ENCODE results near the gene GJA4.

DNA sequence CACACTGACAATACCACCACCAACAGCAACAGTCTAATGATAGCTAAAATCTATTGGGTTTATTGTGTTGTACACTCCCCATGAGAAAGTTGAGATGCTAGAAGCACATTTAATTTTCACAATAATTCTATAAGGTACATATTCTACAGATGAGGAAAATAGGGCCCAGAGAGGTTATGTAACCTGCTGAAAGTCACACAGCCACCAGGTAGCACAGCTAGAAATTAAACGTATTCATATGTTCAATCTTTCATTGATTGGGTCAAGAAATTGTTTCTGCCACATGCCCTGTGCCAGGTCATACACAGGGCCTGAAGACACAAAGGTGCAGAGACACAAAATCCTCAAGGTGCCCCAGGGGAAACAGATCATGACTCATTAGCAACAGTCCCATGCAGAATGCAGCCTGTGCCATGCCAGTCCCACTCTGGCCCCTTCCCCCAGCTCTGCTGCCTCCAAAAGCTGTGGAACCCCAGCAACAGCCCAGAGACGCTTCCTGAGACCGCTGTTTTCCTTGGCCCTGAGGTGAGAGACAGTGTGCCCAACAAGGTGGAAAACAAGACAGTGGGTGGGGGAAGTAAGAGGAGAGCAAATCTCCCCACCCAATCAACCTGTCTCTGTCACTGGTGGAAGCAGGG lies 32.1 kb downstream of the GJA4 start:
- TF ChIP-seq, protein P1, sequence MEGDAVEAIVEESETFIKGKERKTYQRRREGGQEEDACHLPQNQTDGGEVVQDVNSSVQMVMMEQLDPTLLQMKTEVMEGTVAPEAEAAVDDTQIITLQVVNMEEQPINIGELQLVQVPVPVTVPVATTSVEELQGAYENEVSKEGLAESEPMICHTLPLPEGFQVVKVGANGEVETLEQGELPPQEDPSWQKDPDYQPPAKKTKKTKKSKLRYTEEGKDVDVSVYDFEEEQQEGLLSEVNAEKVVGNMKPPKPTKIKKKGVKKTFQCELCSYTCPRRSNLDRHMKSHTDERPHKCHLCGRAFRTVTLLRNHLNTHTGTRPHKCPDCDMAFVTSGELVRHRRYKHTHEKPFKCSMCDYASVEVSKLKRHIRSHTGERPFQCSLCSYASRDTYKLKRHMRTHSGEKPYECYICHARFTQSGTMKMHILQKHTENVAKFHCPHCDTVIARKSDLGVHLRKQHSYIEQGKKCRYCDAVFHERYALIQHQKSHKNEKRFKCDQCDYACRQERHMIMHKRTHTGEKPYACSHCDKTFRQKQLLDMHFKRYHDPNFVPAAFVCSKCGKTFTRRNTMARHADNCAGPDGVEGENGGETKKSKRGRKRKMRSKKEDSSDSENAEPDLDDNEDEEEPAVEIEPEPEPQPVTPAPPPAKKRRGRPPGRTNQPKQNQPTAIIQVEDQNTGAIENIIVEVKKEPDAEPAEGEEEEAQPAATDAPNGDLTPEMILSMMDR (IDR thresholded peaks at IDR 0.05) = no peak
- no peak for TF ChIP-seq POLR2A (IDR thresholded peaks at IDR 0.05)
